ENCODE results near the gene PRRT4.
A peak's percentile ranks its signal among the peaks of the same experiment; 100 is the strongest.

PRRT4 gene

GRCh38 chr7:128361411-128362379 lies at the start of gene PRRT4:
PRRT4 (minus strand) TSS chr7:128361690.
- DNase-seq, result no peak

DNA sequence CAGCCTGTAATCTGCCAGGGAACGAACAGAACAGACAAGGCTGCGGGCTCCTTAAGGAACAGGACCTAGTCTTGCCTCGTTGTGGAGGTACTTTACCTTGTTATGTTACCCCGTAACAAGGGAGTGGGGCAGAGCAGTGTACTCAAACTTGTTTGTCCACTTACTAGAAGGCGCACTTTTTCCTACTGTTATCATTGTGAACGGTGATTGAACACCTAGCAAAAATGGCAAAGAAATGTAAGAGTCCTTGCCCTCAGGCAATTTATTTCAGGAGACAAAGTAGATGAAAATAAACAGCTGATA lies 48.9 kb upstream of the PRRT4 start:
- no peak for DNase-seq

GRCh38 chr7:128409596-128410450 lies 48.3 kb upstream of the PRRT4 start, which contains the start of gene IMPDH1:
IMPDH1 (minus strand) TSS chr7:128409982; CDS start chr7:128409901, 81 bp downstream.
- peak; percentile 41 for DNase-seq

DNA sequence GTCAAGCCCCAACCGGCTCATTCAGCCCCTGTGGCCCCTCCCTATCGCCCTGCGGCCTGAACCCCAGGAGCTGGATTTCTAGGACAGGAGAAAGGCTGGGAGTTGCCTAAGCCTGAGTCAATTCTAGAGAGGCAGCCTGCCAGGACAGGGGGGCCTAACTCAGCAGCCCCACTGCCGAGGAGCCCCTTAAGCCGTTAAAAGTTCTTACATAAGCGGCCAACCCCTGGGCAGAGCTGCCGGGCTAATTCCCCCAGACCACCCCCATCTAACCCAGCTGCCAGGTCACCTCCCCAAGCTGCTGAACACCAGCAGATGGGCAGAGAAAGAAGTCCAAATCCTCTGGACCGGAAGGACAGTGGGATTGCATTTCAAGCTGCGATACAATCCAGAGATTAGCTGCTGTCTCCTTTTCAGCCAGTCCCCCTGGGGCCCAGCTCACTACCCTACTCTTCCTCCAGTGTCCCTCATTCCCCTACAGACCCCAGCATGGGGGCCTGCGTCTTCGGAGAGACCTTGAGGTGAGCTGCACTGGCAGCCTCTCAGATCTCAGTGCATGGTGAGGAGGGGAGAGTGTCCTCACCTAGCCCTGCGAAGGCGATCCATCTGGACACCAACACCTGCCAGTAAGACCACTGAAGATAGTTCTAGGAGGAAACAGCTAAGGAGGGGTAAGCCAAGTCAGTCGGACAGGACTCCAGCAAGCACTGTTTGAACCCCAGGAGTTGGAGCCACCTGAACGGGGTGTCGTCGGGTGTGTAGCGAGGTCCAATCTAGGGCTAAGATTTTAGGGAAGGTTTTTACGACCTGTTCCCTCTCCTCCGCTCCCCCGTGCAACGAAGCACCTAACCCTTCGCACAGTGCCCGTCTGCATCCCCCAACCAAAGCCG lies 47.5 kb upstream of the PRRT4 start:
- DNase-seq, result no peak

DNA sequence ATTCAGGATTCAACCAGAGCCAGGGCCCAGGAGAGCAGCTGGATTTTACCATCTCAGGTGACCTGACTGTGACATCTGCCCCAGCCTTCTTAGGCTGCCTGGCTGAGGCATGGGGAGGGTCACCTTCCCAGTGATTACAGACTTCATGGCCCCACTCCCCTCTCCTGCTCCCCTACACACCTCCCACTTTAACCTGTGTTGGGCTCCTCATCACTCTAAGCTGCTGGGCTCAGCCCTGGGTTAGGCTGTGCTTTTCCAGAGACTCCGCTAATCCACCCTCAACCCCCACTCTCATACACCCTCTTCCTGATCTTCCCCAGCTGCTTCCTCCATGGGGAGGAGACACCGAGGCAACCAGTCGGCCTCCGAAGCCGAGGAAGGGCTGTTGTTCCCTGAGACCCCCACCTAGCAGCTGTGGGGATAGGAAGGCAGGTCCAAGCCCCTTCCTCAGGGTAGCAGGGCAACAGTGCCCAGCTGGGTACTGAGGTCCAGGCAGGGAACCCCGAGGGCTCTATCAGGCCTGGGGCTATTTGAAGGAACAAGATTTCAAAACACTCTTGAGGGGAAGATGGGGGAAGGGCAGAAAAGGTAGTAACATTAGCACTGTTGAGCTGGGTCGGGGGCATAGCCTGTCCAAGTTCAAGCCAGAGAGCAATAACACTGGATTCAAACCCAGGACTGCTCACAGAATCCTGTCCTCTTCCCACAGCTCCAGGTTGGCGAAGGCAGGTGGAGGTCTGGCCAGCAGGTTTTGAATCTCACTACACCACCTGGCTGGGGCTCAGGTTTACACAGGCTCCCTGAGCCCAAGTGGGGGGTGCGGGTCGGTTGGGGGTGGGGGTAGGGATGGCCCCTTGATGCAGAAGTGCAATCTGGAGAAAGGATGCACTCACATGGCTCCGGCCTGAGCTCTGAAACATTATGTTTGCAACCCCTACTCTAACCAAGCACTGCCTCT lies 46.5 kb upstream of the PRRT4 start:
- no peak for DNase-seq

GRCh38 chr7:128407233-128407589 lies 45.7 kb upstream of the PRRT4 start:
- no peak for DNase-seq

- DNase-seq, result no peak
These were observed 45.1 kb upstream of the PRRT4 start for GRCh38 chr7:128406314-128407232.

- peak; percentile 17 for DNase-seq
These were observed 44.2 kb upstream of the PRRT4 start for GRCh38 chr7:128405471-128406313.

DNA sequence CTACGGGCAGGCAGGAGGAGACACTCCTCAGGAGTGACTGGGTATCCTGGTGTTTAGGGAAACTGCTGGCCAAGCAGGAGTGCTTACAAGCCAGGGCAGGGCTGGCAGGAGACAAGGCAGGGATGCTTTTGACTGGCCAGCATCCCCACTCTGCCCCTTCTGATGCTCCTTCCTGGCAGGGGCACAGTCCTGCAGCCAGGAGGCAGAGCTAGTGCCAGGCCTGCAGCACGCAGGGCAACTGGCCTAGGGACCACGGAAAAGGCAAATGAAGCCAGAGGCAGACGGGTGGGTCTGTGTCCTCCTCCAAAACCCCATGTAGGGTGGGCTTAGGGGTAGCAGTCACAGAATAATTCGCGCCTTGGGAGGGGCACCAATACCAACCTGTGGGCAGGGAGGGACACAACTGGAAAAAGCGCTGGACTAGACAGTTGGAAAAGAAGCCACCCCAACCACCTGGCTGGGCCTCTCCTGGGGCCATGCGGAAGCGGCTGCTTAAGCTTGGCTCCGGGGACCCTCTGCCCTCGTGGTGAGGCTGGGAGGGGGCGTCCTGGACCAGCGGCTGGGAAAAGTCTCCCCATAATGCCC lies 43.5 kb upstream of the PRRT4 start:
- DNase-seq, result no peak

GRCh38 chr7:128404143-128404681 lies 42.7 kb upstream of the PRRT4 start:
- no peak for DNase-seq

DNA sequence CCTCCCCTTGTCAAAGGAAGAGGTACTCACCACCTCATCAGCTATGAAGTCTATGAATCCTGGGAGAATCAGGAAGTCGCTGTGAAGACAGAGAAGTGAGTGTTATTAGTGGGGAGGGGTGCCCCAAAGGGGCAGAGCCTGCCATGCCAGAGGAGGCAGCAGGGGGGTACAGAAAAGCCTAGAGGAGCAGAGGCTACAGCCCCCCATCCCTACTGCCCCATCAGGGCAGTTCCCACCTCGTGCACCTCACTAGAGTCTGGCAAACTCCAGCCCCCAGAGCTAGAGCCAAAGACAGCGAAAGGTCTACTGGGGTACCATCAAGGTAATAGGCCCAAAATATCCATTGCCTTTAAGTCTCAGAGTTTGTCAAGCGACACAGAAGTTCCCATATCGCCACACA lies 42.2 kb upstream of the PRRT4 start:
- DNase-seq, result no peak

GRCh38 chr7:128402356-128402755 lies 40.9 kb upstream of the PRRT4 start:
- DNase-seq, result no peak

DNA sequence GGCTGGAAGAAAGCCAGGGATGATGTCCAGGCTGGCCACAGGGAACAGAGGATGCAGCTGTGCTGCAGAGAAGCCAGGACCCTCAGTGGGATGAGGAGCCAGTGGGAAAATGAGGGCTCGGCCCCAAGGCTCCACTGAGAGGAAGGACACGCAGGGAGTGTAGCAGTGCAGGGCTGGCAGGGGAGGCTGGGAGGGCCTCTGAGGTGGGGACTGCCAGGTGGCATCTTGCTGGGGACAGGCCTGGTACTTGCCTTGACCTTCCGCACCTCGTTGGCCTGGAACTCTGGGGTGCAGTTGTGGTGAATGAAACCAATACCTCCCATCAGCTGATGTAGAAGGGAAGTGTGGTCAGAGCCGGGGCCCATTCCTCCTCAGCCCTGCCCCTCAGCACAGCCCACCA lies 39.1 kb upstream of the PRRT4 start:
- no peak for DNase-seq

DNA sequence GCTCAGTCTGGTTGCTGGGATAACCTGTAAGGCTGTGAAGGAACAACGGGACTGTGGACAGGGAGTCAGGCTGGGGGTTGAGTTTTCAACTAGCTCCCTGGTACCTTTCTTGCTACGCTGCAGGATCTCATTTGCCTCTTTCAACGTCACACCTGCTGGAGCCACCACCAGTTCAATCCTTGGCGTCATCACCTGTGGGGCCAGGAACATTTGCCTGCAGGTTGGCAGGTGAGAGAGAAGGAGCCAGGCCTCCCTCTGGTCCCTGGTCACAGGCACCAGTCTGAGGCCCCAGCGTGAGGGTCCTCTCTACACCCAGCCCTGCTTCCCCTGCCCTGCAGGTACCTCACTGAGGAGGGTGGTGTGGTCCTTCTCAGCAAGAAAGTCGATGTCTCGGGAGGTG lies 38.5 kb upstream of the PRRT4 start:
- no peak for DNase-seq

DNA sequence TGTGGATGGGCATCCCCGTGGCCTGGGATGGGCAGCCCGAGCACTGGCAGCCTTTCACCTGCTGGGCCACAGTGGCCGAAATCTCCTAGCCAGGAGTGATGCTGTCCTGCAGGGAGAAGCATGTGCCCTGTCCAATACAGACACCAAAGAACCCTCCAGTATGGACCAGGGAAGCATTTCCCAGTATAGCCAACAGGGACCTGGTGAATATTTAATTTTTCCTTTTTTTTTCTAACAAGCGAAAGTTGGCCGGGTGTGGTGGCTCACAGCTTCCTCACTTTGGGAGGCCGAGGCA lies 37.3 kb upstream of the PRRT4 start:
- no peak for DNase-seq

DNA sequence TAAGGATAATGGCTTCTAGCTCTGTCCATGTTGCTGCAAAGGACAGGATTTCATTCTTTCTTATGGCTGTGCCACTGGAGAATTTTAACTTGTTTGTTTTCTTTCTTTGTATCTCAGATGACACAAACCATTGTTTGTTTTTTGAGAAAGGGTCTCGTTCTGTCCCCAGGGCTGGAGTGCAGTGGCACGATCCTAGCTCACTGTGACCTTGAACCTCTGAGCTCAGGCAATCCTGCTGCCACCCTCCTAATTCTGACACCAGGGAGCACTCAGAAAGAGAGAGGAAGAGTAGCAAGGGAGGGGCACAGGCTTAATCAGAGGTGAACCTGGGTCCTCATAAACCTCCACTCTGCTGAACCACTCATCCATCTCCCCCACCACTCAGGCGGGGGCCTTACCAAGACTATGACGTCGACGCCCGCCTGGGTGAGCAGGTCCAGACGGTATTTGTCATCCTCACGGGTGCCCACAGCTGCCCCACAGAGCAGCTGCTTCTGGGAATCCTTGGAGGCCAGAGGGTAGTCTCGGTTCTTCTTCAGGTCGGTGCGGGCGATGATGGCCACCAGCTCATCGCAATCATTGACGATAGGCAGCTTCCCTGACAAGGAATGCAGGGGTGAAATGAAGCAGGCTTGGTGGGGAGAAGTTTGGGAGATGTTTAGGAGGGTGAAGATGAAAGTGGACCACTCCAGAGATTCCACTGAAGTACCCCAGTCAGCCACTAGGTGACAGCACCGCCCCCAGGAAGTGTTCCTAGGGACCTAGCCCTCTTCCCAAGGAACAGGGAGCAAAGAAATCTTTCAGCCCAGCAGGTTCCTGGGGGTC lies 36.7 kb upstream of the PRRT4 start:
- DNase-seq, result peak; percentile 10

DNA sequence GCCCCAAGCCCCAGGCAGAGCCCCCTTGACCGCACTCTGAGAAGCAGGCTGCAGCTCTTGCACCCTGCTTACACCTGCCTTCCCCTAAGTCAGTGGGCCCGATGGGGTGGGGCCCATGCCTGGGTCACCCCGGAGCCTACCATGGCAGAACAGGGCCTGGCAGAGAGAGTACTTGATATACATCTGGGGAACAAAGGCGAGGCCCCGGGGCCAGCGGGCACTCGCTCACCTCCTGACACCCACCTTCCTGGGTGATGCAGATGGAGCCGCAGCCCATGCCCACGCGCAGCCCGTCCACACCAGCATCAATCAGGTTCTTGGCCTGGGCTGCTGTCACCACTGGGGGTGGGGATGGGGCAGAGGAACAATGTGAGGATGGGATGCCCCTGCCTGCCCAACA lies 34.9 kb upstream of the PRRT4 start:
- no peak for DNase-seq

DNA sequence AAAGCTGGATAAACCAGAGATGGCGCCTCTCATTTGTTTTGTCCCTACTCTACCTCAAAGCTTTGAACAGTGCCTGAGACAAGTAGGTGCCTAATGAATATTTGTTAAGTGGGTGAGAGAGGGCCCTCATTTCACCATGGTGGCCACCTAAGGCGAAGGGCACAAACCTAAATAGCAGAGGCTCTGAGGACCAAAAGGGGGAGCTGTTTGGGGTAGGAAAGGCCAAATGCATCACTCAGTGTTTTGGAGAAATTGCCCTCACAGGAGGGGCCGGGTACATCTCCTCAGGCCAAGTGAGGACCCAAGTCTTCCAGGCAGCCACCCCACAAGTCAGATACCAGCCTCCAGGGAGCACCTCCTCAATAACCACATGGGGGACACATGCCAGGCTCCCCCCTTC lies 34.3 kb upstream of the PRRT4 start:
- DNase-seq, result no peak

Data from NCI-H2029 (cell line).